NCI-H1048 (cell line): ENCODE data around the gene TSPEAR.
"Not testable (repeated sequence)": the region's sequence is repeated elsewhere in the genome, so short reads cannot be mapped to it uniquely, and the experiment has no call there.

Experiments used
- DNase-seq: peaks from one replicate; lab custom pipeline; 2025; lab: John Stamatoyannopoulos, UW

The TSPEAR gene

DNA sequence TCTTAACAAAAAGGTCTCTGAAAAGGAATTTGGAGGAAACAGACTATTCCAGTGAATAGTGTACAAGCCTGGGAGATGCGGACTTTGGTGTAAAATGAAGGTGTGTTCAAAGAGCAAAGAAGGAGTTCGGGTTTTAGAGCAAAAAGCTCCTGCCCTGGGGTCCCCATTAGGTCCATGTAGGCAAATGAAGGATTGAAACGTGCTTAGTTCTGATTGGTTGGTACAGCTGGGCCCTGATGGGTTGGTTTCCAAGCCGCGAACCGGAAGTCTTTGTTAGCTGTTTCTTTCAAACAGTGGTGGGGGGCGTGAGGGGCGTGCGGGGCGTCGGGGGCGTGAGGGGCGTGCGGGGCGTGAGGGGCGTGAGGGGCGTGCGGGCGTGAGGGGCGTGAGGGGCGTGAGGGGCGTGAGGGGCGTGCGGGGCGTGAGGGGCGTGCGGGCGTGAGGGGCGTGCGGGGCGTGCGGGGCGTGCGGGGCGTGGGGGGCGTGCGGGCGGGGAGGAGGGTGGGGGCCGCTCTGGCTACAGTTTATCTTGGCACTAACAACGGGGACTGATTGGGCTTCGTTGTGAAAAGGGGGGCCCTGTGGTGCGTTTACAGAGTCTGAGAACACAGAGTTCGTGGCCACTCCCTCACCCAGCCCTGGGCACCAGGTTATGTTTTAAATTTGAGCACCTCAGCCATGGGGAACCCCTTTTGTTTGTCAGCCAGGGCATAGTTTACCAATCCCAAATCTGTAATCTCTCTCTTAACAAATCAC, 226.7 kb downstream of the TSPEAR start:
- DNase-seq: no peak

DNA sequence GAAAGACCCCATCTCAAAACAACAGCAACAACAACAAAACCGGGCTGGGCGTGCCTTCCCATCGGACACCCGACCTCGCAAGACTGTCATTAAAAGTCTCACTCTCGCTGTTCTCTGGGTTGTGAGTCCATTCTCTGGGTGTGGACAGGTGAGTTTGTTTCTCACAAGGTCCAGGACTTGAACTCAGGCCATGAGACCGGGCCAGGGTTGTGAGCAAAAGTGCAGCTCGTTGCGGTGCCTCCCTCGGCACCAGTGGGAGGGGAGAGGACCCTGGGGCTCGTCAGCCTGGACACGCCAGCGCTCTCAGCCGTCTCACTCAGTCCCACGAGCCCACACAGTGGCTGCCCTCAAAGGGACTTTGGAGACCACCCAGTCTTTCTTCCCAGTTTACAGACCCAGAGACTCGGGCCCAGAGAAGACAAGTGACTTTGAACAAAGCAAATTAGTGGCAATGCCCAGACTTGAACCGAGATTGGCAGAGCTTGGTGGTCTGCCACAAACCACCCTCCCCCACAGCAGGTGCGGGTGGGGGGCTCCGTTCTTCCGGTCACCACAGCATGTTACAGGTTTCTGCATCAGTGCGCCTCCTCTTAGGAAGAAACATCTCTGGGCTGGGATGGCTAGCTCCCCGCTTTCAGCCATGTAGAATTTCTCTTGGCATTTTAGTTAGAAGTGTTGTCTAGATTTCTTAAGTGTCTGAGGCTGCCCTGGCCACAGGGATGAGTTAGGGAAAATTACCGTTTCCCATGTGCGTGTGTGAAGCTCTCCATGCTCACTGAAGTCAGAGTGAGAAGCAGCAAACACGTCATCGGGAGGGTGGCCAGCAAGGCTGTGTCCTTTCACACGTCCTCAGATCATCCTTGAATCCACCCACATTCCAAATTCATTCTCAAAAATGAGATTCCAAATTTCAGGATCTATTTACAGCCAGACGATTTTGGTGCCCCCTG, 227.8 kb downstream of the TSPEAR start:
- DNase-seq: no peak

DNA sequence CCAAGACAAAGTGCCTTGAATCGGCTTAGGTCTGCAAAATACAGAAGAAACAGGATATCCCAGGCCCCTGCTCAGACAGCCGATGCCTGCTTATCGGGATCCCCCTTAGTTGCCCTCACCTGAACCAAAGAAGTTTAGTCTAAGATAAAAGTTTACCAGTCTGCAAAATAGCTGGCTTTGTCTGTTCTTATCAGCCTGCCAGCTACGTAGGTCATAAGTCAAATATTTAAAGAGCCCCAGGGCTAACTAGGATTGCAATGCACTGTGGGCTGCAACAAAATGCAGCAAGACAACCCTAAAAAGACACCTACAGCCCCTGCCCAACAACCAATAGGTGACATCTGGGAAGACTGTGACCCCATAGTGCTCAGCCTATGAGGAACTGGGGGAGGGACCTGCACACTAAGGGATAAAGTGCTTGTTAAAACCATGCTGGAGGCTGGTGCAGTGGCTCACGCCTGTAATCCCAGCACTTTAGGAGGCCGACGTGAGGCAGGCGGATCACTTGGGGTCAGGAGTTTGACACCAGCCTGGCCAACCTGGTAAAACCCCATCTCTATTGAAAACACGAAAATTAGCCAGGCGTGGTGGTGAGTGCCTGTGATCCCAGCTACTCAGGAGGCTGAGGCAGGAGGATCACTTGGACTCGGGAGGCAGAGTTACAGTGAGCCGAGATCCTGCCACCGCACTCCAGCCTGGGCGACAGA, 228.6 kb downstream of the TSPEAR start:
- no peak for DNase-seq

GRCh38 chr21:44480200-44481053, 230.9 kb downstream of the TSPEAR start:
- no peak for DNase-seq

DNA sequence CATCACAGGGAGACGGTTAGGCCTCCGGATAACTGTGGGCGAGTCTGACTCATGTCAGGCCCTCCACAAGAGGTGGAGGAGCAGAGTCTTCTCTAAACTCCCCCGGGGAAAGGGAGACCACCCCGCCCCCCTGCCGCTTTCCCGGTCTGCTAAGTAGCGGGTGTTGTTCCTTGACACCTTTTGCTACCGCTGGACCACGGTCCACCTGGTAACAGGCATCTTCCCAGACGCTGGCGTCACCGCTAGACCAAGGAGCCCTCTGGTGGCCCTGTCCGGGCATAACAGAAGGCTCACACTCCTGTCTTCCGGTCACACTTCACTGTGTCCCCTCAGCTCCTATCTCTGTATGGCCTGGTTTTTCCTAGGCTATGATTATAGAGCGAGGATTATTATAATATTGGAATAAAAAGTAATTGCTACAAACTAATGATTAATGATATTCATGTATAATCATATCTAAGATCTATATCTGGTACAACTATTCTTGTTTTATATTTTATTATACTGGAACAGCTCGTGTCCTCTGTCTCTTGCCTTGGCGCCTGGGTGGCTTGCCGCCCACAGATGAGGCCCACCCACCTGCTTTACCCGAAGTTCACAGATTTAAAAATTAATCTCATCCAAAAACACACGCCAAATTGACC, 231.7 kb downstream of the TSPEAR start:
- DNase-seq: not testable (repeated sequence)

DNA sequence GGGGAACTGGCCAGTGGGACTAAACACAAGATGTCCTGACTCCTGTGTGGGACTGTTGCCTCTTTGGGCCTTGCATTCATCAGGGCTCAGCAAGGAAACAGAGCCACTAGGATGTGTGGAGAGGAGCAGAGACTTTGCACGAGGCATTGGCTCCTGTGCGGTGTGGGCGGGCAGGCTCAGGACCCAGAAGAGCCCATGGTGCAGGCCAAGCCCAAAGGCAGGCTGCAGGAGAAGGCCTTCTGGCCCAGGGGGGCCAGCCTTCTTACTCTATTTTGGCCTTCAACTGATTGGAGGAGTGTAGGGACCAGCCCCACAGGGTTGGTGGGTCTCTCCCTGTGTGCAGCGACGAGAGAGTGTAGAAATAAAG, 232.6 kb downstream of the TSPEAR start:
- no peak for DNase-seq

DNA sequence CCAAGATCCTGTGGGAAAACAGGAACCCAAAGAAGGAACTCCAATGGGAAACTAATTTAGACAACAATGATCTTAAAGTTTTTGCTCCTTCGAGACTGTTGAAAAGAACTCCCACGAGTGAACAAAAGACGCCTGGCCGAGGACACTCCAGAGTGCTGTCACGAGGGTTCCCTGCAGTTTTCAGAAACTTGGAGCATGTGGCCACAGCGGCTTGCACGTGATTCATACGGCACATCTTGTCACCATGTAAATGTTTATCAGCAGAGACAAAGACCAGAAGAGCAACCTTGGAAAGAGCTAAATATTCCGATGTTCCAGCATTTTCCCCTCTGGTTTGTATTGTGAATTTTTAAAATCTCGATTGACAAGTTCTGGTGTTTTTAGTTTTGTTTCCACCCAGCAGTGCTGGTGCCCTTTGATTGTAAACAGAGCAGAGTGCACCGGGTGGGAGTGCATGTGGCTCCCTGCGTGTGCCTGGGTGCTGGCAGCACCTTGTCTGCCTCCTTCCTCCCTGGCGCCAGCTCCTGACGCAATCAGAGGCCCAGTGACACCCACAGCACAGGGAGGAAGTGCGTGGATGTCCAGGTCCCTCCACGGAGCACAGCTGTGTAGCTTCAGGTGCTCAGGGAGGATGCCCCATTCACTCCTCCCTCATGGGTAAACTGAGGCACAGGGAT, 233.1 kb downstream of the TSPEAR start:
- DNase-seq: no peak

GRCh38 chr21:44477712-44478111, 233.7 kb downstream of the TSPEAR start:
- no peak for DNase-seq

- DNase-seq: no peak
These were observed 234.2 kb downstream of the TSPEAR start for GRCh38 chr21:44477131-44477530.

DNA sequence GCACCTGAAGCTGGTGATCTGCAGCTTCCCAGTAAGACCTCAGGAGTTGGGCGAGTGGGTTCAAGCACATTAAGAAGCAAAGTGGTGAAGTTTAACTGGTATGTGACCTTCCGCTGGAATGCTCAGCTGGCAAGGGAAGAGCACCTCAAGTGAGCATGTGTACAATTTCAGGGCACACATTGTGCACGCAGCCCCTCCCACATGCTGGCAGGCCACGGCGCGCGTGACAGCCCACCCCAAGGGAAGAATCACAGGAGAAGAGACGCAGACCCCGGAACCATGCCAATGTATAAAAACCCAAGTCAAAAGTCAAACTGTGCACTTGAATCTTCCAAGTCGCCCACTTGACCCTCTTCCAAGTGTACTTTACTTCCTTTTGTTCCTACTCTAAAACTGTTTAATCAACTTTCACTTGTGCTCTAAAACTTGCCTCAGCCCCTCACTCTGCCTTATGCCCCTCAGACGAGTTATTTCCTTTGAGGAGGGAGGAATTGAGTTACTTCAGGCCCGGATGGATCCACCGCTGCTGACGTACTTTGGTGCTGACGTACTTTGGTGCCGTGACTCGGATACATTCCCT, 236.0 kb downstream of the TSPEAR start:
- no peak for DNase-seq

- DNase-seq: no peak
These were observed 237.3 kb downstream of the TSPEAR start for GRCh38 chr21:44473915-44474555.

DNA sequence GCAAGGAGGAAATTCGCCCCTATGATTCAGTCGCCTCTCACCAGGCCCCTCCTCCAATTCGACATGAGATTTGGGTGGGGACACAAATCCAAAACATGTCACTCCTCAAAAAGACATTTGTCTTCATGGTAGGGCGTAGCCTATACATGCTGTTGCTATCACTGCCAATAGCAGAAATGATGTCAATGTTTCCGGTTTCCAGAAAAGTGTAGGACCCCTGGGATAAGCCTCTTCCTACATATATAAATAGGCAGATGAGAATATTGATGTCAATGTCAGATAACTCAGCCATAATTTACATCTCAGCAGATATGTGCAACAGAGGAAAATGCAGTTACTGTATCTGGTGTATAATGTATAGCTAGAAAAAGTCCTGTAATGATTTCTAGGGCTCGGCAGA, 239.4 kb downstream of the TSPEAR start:
- no peak for DNase-seq

- DNase-seq: no peak
These were observed 240.0 kb downstream of the TSPEAR start for GRCh38 chr21:44471341-44471740.

- DNase-seq: no peak
These were observed 243.5 kb downstream of the TSPEAR start for GRCh38 chr21:44467859-44468195.

DNA sequence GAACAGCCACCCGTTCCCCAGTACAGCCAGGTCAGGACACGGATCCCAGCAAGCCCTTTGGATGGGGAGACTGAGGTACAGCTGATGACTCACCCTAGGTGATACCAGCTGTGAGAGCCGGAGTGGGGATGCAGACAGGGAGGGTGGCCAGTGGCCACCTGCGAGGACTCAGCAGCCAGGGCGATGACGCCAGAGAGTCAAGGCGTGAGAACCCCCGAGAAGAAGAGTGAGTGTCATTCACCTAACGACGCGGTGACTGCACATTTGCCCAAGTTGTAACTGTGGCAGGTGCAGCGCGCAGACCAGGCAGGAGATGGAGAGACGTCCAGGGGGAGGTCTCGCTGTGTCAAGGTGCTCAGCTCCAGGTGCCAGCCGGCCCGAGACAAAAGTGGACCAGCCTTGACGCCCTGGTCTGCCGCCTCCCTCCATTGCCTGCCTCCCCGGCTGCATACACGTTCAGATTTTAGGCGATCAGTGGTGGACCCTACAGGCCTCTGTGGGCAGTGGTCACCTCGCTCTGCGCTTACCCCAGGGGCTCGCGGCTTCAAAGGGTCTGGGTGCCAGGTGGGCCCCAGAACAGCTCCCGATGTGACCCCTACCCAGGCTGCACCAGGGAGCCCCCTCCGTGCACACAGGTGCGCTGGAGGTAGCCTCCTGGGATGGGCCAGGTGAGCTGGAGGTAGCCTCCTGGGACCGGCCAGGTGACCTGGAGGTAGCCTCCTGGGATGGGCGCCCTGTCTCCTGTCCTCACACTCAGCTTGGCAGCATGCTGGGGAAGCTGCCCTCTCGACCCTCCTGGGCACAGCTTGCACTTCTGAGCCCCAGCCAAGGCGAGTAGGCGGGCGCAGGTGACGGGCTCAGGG, 244.1 kb downstream of the TSPEAR start:
- no peak for DNase-seq

DNA sequence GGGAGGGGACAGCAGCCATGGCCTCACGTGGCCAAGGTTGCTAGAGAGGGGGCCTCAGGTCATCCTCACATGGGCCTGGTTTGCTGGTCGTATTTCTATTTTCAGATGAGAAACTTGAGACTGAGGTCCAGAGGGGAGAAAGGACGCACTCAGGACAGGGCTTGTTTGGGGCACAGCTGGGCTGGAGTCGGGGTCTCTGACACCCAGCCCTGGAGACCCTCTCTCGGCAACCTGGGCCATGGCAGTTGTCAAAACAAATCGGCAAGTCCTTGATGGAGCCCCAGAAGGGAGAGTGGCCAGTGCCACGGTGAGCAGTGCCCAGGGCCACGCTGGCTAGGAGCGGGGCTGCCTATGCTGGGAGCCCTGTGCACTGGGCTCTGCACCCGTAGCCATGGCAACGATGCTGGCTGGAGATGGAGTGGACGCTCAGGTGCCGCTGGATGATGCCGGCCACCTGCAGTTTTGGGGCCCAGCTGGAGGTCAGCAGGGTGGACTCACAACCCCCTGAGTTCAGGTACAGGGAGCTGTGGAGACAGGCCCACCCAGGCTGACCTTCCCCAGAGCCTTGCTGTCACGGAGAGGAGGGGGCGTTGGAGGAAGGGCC, 244.9 kb downstream of the TSPEAR start:
- no peak for DNase-seq

- DNase-seq: no peak
These were observed 247.0 kb downstream of the TSPEAR start for GRCh38 chr21:44464351-44464750.

DNA sequence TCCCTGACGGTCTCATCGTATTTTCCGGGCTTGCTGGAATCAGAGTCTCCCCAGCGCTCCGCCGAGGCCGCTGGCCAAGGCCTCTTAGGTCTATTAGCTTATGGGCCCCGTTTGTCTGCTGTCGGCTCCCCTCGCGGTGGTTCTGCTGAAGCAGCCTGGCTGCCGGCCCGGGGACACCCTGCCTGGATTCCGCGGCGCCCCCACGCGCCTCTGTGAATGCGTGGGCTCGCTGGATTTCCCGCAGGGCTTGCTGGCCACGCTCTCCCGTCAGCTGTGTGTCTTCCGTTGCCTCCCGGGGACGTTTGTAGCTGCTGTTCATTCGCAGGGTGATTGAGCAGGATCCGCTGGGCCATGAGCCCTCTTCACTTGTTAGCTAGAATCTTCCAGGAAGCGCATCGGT, 247.6 kb downstream of the TSPEAR start:
- no peak for DNase-seq
